Activated T-helper 17 cell treated with anti-CD3 and anti-CD28 coated beads, Interleukin-2, amount 50 U/mL, for 72 hours (primary cell): Measurements from ENCODE around the gene EYA3. TPM values are rescaled to one million over a fixed set of nuclear protein-coding genes. Genes with fewer than 3 reads are reported as not detected.

Experiments
- ATAC-seq: fragments of 150-1000 bp; cut with Tn5 transposase; replicated peaks from 2 replicates; pipeline ENCODE4 v1.10.0; 2021; ENCODE audit warnings: mild to moderate bottlenecking, moderate library complexity
- H3K27ac Mint-ChIP-seq: one replicate; pipeline ENCODE4 v1.8.0; 2022; ENCODE audit warnings: mixed read lengths
- H3K27me3 Mint-ChIP-seq: one replicate; pipeline ENCODE4 v1.8.0; 2022; ENCODE audit warnings: mixed read lengths
- H3K36me3 Mint-ChIP-seq: one replicate; pipeline ENCODE4 v1.8.0; 2022; ENCODE audit warnings: low read depth, mild to moderate bottlenecking, mixed read lengths
- H3K4me1 Mint-ChIP-seq: one replicate; pipeline ENCODE4 v1.8.0; 2022; ENCODE audit warnings: mixed read lengths
- H3K4me3 Mint-ChIP-seq: one replicate; pipeline ENCODE4 v1.8.0; 2022; ENCODE audit warnings: mild to moderate bottlenecking, mixed read lengths
- H3K9me3 Mint-ChIP-seq: one replicate; pipeline ENCODE4 v1.8.0; 2022; ENCODE audit warnings: mixed read lengths
- total RNA-seq, 2 donors: library from RNA; stranded (reverse); gene quantifications; one replicate each; pipeline ENCODE4 v1.2.3, GENCODE V29; 2022

Gene EYA3
- total RNA-seq, 2 donors from 2014 or later, result 33.7 to 40.8 TPM

DNA sequence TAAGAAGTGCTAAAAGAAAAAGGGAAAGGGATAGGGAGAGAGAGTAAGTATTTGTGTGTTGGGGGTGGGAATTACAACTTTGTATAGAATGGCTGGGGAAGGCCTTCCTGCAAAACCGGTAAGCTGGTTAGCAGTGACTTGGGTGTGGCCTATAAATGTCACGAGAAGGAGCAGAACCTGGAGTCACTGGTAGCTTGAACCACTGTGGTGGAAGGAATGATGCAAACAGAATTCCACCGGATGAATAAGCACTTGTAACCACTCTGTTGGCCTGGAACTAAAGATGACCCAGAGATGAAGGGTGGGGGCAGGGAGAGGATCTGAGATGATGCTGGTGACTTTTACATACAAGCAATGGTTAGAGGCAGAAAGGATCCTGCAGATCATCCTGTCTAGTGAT, 119.7 kb downstream of the EYA3 start:
- Mint-ChIP-seq H3K27ac (peak overlapping the region; percentile 90), H3K4me1 (peaks cover 35% of the 10 kb centered on the region), H3K36me3 (peaks cover 62% of the 10 kb centered on the region), H3K27me3 (no peaks in the 10 kb centered on the region), H3K9me3 (no peaks in the 10 kb centered on the region), H3K4me3 (peak overlapping the region; percentile 38)
- ATAC-seq, result peak; percentile 81

DNA sequence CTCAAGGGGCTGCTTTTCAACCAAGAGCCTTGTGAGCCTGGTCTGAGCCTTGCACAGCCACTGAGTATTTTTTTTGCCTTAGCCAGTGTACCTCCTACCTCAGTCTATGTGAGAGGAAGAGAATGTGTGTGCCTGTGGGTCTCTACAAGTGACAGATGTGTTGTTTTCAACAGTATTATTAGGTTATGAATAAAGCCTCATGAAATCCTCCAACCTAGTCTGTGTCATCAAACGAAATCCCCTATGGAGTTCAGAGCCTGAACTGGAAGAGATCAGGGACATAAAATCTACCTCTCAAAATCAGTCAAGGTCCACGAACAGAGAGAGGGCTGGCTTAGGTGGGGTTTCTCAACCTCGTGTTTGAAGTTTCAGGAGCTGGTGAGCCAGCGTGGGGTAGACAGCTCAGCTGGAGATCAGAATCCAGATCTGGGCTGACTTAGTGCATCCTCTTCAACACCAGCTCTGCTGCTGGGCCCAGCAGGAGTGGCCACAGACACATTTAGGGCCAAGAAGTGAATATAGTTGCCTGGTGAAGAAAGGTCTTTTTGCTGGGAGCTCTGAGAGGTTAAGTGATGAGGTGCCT, 120.4 kb downstream of the EYA3 start:
- ATAC-seq, result peak; percentile 68
- Mint-ChIP-seq H3K9me3 (no peaks in the 10 kb centered on the region), H3K27me3 (no peaks in the 10 kb centered on the region), H3K4me3 (peak overlapping the region; percentile 38), H3K36me3 (peaks cover 54% of the 10 kb centered on the region), H3K4me1 (peaks cover 30% of the 10 kb centered on the region), H3K27ac (peak overlapping the region; percentile 90)

DNA sequence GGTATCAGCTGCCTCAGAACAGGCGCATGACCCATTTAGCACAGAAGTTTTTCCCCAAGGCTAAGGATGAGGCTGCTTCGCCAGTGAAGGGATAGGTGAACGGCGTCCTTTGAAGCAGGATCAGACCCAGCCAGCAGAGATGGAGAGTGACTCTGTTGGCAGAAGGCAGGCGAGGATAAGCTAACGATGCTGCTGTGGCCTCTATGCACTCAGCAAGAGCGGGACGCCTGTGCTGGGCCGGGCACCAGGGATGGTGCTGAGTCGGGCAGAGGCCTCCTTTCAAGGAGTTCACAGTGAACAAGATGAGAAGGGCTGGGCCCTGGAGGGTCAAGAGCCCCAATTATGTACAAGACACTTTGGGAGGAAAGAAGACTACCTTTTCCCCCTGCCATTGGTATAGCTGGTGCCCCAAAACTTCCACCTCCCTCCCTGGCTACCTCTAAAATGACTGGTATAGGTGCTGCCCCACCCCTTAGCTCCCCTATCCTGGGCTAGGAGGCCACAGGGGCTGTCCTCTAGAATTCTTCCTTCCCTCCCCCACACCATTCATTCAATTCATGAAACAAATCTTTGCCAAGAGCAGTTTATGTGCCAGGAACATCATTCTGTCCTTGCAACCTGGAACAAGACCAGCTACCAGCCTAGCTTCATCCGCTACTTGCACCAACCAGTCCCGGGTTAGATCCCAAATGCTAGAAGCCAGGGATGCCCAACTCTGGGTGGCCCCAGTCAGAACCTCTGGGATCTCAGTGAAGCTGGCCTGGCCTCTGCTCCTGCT, 121.1 kb downstream of the EYA3 start:
- peak overlapping the region; percentile 38 for H3K4me3 Mint-ChIP-seq
- H3K27me3 Mint-ChIP-seq, result no peaks in the 10 kb centered on the region
- peak overlapping the region; percentile 90 for H3K27ac Mint-ChIP-seq
- H3K9me3 Mint-ChIP-seq, result no peaks in the 10 kb centered on the region
- H3K36me3 Mint-ChIP-seq, result peaks cover 49% of the 10 kb centered on the region
- H3K4me1 Mint-ChIP-seq, result peaks cover 30% of the 10 kb centered on the region
- no peak for ATAC-seq

DNA sequence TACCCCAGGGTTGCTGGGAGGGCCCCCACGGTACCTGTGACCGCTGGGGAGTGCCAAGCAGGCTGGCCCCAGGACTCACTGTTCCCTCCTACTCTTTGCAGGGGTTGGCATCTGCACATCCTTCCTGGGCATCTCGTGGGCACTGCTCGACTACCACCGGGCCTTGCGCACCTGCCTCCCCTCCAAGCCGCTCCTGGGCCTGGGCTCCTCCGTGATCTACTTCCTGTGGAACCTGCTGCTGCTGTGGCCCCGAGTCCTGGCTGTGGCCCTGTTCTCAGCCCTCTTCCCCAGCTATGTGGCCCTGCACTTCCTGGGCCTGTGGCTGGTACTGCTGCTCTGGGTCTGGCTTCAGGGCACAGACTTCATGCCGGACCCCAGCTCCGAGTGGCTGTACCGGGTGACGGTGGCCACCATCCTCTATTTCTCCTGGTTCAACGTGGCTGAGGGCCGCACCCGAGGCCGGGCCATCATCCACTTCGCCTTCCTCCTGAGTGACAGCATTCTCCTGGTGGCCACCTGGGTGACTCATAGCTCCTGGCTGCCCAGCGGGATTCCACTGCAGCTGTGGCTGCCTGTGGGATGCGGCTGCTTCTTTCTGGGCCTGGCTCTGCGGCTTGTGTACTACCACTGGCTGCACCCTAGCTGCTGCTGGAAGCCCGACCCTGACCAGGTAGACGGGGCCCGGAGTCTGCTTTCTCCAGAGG, 121.9 kb downstream of the EYA3 start:
- Mint-ChIP-seq H3K4me1 (peaks cover 30% of the 10 kb centered on the region), H3K9me3 (no peaks in the 10 kb centered on the region), H3K27ac (peak overlapping the region; percentile 77), H3K36me3 (peaks cover 49% of the 10 kb centered on the region), H3K27me3 (no peaks in the 10 kb centered on the region), H3K4me3 (no peak overlapping the region)
- no peak for ATAC-seq

DNA sequence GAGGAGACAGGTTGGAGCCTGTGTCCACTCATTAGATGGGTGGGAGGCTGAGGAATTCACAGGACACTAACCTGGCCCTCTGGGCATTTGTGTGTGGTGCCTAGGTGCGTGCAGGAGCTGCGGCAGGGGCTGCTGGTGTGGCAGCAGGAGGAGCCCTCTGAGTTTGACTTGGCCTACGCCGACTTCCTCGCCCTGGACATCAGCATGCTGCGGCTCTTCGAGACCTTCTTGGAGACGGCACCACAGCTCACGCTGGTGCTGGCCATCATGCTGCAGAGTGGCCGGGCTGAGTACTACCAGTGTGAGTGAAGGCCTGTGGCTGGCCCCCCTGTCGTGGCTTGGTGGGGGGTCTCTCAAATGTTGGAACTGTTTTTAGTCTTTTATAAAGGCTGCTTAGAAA, 125.0 kb downstream of the EYA3 start:
- H3K27me3 Mint-ChIP-seq, result no peaks in the 10 kb centered on the region
- H3K4me1 Mint-ChIP-seq, result peaks cover 18% of the 10 kb centered on the region
- no peaks in the 10 kb centered on the region for H3K9me3 Mint-ChIP-seq
- no peak for ATAC-seq
- no peak overlapping the region for H3K4me3 Mint-ChIP-seq
- peak overlapping the region; percentile 28 for H3K27ac Mint-ChIP-seq
- peaks cover 35% of the 10 kb centered on the region for H3K36me3 Mint-ChIP-seq

DNA sequence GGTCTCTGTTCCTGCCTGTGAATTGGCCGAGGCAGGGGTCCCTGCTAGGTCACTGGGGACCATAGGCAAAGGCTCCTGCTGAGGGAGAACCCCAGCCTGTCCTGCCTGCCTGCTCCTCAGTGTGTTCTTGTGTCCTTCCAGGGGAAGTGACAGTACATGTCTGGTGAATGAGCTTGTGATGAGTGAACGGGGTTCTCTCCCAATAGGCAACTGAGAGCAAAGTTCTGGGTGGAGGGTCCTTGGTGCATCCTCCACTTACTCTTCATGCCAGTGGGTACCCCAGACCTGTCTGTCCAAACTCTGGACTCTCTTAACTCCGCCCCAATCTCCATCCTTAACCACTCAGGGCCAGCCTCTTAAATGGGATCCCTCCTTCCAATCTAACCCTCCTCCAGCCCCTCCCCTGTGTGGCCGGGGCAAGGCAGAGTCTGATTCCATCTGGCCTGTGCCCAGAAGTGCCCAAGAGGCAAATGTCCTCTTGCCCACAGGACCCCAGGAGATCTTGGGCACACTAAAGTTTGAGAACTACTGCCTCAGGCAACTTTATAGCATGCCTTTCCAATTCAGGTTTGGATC, 126.7 kb downstream of the EYA3 start:
- Mint-ChIP-seq H3K4me3 (peak overlapping the region; percentile 86), H3K9me3 (no peaks in the 10 kb centered on the region), H3K36me3 (peaks cover 19% of the 10 kb centered on the region), H3K27me3 (no peaks in the 10 kb centered on the region), H3K27ac (peak overlapping the region; percentile 66), H3K4me1 (peaks cover 7% of the 10 kb centered on the region)
- ATAC-seq, result no peak

DNA sequence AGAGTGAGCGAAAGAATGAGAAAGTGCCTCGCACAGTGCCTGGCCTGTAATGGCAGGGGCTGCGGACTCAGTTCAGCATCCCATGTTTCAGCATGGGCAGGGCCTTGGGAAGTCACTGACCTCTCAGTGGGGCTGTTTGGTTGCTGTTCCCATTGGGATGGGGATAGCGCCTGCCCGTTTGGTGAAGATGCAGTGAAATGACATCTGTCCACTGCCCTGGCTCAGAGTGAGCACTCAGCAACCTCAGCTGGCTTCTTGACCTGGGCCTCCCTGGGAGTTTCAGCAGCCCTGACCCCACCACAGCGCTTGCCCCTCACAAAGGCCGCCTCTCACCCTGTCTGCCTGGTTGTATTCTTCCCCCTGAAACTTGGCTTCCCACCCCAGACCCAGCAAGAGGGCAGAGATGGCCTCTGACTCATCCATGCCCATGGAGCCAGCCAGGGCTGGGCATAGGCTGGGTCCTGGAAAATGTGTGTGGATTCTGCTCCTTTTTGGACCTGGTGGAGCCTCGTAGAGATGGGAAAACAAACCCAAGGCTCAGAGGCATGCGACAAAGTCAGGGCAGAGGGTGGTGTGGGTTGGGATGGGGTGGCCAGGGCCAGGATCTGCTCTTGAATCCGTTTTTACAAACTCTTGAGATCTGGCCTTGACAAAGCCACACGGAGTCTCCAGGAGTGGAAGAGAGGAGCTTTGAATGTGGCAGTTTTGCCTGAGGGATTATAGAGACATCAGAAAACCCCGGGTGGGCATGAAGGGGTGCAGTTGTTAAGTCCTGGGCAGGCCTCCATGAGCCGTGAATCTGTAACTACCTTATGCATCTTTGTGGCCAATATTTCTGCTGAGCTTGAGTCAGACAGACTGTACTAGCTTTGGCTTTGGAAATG, 127.4 kb downstream of the EYA3 start:
- no peaks in the 10 kb centered on the region for H3K9me3 Mint-ChIP-seq
- peak overlapping the region; percentile 86 for H3K4me3 Mint-ChIP-seq
- ATAC-seq, result no peak
- H3K4me1 Mint-ChIP-seq, result peaks cover 7% of the 10 kb centered on the region
- H3K36me3 Mint-ChIP-seq, result peaks cover 15% of the 10 kb centered on the region
- H3K27me3 Mint-ChIP-seq, result no peaks in the 10 kb centered on the region
- peak overlapping the region; percentile 66 for H3K27ac Mint-ChIP-seq

DNA sequence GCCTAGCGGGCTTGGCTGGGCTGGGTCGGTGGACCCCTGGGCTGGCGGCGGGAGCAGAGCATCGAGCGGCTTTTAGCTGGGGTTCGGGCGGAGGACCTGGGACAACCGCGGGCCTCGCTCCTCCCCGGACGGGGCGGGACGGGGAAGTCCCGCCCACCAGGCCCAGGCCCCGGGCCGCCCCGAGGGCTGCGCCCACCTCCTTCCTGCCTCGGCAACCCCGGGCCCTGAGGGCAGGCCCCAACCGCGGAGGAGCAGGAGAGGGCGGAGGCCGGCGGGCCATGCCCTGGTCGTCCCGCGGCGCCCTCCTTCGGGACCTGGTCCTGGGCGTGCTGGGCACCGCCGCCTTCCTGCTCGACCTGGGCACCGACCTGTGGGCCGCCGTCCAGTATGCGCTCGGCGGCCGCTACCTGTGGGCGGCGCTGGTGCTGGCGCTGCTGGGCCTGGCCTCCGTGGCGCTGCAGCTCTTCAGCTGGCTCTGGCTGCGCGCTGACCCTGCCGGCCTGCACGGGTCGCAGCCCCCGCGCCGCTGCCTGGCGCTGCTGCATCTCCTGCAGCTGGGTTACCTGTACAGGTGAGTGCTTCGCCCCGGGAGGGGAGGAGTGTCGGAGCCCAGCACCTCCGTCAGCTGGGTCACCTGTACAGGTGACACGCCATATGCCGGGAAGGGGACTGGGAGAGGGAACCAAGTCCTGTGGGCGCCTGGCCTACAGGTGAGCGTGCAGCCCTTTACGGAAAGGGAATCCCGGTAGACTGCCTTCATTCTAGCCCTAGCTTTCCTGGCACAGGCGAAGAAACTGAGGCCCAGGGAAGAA, 128.4 kb downstream of the EYA3 start, which contains the start of gene XKR8:
Gene XKR8 (plus strand): TSS at position 182 of the 812 bp plus-strand sequence. CDS start 97 bp downstream, at position 279.
- H3K27me3 Mint-ChIP-seq, result no peaks in the 10 kb centered on the region
- no peaks in the 10 kb centered on the region for H3K9me3 Mint-ChIP-seq
- peak; percentile 98 for ATAC-seq
- peak within 1 kb of the TSS; percentile 92 for H3K27ac Mint-ChIP-seq
- H3K36me3 Mint-ChIP-seq, result peaks cover 8% of the 10 kb centered on the region
- H3K4me3 Mint-ChIP-seq, result peak within 1 kb of the TSS; percentile 86
- H3K4me1 Mint-ChIP-seq, result peaks cover 7% of the 10 kb centered on the region

DNA sequence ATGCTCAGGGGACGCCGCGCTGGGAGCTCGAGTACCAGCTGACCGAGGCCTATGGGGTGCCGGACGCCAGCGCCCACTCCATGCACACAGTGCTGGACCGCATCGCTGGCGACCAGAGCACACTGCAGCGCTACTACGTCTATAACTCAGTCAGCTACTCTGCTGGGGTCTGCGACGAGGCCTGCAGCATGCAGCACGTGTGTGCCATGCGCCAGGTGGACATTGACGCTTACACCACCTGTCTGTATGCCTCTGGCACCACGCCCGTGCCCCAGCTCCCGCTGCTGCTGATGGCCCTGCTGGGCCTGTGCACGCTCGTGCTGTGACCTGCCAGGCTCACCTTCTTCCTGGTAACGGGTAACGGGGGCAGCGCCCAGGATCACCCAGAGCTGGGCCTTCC, 129.9 kb downstream of the EYA3 start:
- H3K27me3 Mint-ChIP-seq, result no peaks in the 10 kb centered on the region
- peak overlapping the region; percentile 86 for H3K4me3 Mint-ChIP-seq
- H3K9me3 Mint-ChIP-seq, result no peaks in the 10 kb centered on the region
- no peaks in the 10 kb centered on the region for H3K36me3 Mint-ChIP-seq
- H3K27ac Mint-ChIP-seq, result no peak overlapping the region
- no peak for ATAC-seq
- H3K4me1 Mint-ChIP-seq, result peaks cover 7% of the 10 kb centered on the region

DNA sequence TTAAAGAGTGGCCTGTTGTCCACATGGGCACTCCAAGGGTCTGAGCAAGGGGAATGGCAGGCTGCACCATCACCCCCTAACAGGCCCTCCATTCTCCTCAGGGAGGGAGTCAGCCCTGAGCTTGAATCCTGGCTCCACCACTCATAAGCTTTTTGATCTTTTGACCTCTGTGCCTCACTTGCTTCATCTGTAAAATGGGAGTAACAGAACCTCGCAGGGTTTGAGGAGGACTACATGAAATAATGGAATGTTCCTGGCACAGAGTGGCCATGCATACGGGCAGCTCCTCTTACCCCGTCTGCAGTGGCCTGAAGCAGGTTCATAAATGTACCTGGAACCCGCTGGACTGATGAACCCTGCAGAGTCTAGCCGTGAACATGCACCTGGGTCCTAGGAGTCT, 130.8 kb downstream of the EYA3 start:
- no peaks in the 10 kb centered on the region for H3K36me3 Mint-ChIP-seq
- ATAC-seq, result no peak
- peaks cover 7% of the 10 kb centered on the region for H3K4me1 Mint-ChIP-seq
- H3K27ac Mint-ChIP-seq, result no peak overlapping the region
- no peaks in the 10 kb centered on the region for H3K9me3 Mint-ChIP-seq
- no peaks in the 10 kb centered on the region for H3K27me3 Mint-ChIP-seq
- no peak overlapping the region for H3K4me3 Mint-ChIP-seq

DNA sequence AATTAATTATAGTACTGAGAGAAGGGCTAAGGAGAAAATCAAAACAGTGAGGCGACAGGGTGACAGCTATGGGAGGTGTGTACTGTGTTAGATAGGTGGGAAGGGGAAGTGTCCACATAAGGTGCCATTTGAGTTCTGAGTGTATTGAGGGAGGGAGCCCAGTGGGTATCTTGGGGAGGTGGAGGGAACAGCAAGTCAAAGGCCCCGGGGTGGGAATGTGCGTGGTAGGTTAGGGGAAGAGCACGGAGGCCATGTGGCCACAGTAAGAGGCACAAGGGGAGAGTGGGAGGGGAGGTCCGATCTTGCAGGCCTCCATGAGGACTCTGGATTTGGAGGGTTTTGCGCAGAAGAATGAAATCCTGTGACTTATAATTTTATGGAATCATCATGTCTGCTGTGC, 131.6 kb downstream of the EYA3 start:
- no peak overlapping the region for H3K27ac Mint-ChIP-seq
- peaks cover 7% of the 10 kb centered on the region for H3K4me1 Mint-ChIP-seq
- H3K4me3 Mint-ChIP-seq, result no peak overlapping the region
- H3K36me3 Mint-ChIP-seq, result no peaks in the 10 kb centered on the region
- H3K27me3 Mint-ChIP-seq, result no peaks in the 10 kb centered on the region
- no peak for ATAC-seq
- no peaks in the 10 kb centered on the region for H3K9me3 Mint-ChIP-seq

DNA sequence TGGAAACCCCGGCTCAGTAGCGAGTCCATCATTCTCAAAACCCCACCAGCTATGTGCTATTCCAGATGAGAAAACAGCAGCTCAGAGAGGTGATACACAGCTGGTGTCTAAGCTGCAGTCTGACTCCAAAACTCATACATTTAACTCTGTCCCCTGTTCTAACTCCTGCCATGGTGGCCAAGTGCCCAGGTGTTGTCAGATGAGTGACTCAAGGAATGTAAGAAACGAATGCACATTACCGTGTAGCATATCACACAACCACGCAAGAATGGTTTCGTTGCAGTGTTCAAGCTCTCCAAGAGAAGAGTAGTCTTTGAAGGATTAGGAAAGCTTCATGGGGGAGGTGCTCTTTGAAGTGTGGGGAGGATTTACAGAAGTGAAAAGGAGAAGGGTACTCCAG, 133.3 kb downstream of the EYA3 start:
- Mint-ChIP-seq H3K27me3 (no peaks in the 10 kb centered on the region), H3K36me3 (no peaks in the 10 kb centered on the region), H3K4me1 (no peaks in the 10 kb centered on the region), H3K4me3 (no peak overlapping the region), H3K27ac (no peak overlapping the region), H3K9me3 (no peaks in the 10 kb centered on the region)
- ATAC-seq, result no peak

DNA sequence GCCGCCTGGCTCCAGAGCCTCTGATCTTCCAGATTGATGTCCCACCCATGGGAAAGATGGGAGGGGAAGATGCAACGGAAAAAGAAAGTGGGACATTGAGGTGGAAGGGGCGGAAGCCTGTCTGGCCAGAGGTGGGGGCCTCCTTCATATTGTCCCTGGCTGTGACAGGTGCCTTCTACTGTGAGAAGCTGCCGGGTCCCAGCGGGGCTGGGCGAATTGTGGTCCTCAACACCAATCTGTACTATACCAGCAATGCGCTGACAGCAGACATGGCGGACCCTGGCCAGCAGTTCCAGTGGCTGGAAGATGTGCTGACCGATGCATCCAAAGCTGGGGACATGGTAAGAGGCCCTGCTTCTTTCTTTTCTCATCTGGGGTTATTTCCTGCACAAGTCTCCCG, 134.2 kb downstream of the EYA3 start:
- Mint-ChIP-seq H3K9me3 (no peaks in the 10 kb centered on the region), H3K27ac (no peak overlapping the region), H3K27me3 (no peaks in the 10 kb centered on the region), H3K4me1 (no peaks in the 10 kb centered on the region), H3K36me3 (no peaks in the 10 kb centered on the region), H3K4me3 (no peak overlapping the region)
- no peak for ATAC-seq
